Right cardiac atrium (tissue), 5 donors: Measurements from ENCODE around the gene ELK4. TPM values are rescaled to one million over a fixed set of nuclear protein-coding genes. Genes with fewer than 3 reads are reported as not detected.

ENCODE experiments used
- ATAC-seq, 2 donors: fragments of 200-7000 bp; cut with Tn5 transposase; one replicate each; pipeline versions ENCODE4 v1.8.0 to v1.9.1; 2020; ENCODE audit warnings: moderate library complexity in 2 of 2, mild to moderate bottlenecking in 1 of 2
- DNase-seq, 3 donors: peaks; one replicate each; pipeline ENCODE4 v3.0.0-alpha.2; 2020
- H3K27ac ChIP-seq: one replicate; pipeline ENCODE4 v1.5.1; 2013; ENCODE audit warnings: mild to moderate bottlenecking, low read length, control low read depth, moderate library complexity
- H3K27me3 ChIP-seq: one replicate; pipeline ENCODE4 v1.6.1; 2013; ENCODE audit not compliant: control insufficient read depth, insufficient read depth
- H3K4me1 ChIP-seq: one replicate; pipeline ENCODE4 v1.6.1; 2013; ENCODE audit warnings: low read length; ENCODE audit not compliant: control insufficient read depth, insufficient read depth
- H3K4me3 ChIP-seq: one replicate; pipeline ENCODE4 v1.5.1; 2013; ENCODE audit warnings: low read length, control low read depth
- H3K9me3 ChIP-seq: one replicate; pipeline ENCODE4 v1.6.1; 2013; ENCODE audit warnings: low read length; ENCODE audit not compliant: control insufficient read depth
- WGBS: extraction: QIAGEN DNeasy Blood & Tissue Kit; methylation state at CpG from one replicate; pipeline ENCODE4 v1.1.7; 2013; 5-methylcytosine and 5-hydroxymethylcytosine counted together
- intact Hi-C, 4 donors: fragments of 100-400 bp; cut with DNase I; formaldehyde crosslinking; loops; one replicate each; pipeline versions ENCODE4 v1.11.0 to v1.14.0; 2022 to 2023
- polyA plus RNA-seq: library from polyadenylated mRNA; stranded (reverse); fragments of 200-250 nt; gene quantifications from one replicate; pipeline ENCODE4 v1.2.3, GENCODE V29; 2013
- total RNA-seq, 4 donors: library from RNA; stranded (reverse); fragmentation: NEBNext Ultra II Directional; extraction: Animal tissue kit (Norgen Biotek cat#: 25700); gene quantifications; one replicate each; pipeline ENCODE4 v1.2.1, GENCODE V29; 2021
- donor health status: healthy with polysubstance abuse.
- donor health status: DM: no; HTN: yes; CAD: no.
- donor health status: DM: no; HTN: no; CAD: no.
- donor health status: DM: no; HTN: yes; CAD: no; lungs with severe emphysema.
- donor health status: DM: yes; HTN: yes; CAD: no.

The ELK4 gene
- total and polyA plus RNA-seq, 5 donors = 6.3 to 45.0 (median 42.3) TPM

DNA sequence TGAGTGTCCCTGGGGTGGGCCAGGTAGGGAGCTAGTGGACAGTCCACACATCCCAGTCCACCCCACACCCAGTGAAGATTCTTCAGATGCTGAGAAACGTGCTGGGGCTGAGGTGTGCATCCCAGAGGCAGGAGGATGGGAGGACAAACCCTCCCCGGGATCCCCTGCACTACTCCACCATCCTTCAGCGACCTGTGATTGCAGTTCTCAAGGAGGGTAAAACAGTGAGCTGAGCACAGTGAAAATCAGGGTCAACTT lies 51.0 kb downstream of the ELK4 start:
- WGBS = 87% methylated on average over 3 of the region's 3 CpGs
- no peak overlapping the region for H3K27ac ChIP-seq
- no peak overlapping the region for H3K4me3 ChIP-seq
- H3K9me3 ChIP-seq = no peaks in the 10 kb centered on the region
- H3K4me1 ChIP-seq = no peaks in the 10 kb centered on the region
- intact Hi-C loops = no loop called here
- H3K27me3 ChIP-seq = no peaks in the 10 kb centered on the region
- ATAC-seq (no peak), DNase-seq (no peak)

DNA sequence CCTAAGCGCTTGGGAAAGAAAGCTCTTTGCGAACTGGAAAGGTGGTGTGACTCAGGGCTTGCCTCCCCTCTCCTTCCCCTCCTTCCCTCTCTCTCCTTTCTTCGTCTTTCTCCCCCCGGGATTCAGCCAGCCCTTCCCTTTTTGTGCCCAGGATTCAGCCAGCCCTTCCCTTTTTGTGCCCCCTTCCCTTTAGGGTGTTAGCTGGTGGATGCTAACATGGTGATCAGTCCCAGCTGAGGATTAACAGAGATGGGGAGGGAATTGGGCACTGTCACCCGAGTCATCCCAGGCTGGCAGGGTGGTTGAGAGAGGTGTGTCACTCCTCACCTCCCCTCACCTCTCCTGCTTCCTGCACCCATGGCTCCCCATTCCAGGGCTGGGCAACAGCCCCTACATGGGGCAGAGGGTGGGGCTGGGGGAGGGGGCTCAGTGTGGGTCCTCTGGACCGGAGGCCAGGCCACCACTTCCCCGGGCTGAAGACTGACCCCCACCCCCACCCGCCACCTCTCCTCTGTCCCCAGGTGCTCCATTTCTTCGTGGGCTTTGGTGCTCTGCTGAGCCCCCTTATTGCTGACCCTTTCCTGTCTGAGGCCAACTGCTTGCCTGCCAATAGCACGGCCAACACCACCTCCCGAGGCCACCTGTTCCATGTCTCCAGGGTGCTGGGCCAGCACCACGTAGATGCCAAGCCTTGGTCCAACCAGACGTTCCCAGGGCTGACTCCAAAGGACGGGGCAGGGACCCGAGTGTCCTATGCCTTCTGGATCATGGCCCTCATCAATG lies 51.5 kb downstream of the ELK4 start:
- no peak overlapping the region for H3K4me3 ChIP-seq
- intact Hi-C loops = no loop called here
- no peaks in the 10 kb centered on the region for H3K27me3 ChIP-seq
- no peak for ATAC-seq
- H3K4me1 ChIP-seq = no peaks in the 10 kb centered on the region
- H3K27ac ChIP-seq = no peak overlapping the region
- no peaks in the 10 kb centered on the region for H3K9me3 ChIP-seq
- DNase-seq = no peak
- WGBS = 82% methylated on average over 15 of the region's 15 CpGs

DNA sequence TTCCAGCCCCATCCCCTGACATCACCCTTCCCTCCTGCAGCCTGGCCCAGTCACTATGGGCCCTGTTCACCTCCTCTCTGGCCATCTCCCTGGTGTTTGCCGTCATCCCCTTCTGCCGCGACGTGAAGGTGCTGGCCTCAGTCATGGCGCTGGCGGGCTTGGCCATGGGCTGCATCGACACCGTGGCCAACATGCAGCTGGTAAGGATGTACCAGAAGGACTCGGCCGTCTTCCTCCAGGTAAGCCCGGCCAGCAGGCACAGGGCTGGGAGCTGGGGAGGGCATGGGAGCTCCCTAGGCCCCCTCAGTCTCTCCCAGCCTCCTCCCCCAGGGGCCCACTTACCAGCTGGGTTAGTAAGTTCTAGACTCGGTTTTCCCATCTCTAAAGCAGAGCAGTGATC lies 52.1 kb downstream of the ELK4 start:
- no peaks in the 10 kb centered on the region for H3K4me1 ChIP-seq
- H3K27me3 ChIP-seq = no peaks in the 10 kb centered on the region
- ATAC-seq = no peak
- no peak overlapping the region for H3K4me3 ChIP-seq
- 90% methylated on average over 12 of the region's 12 CpGs for WGBS
- no peaks in the 10 kb centered on the region for H3K9me3 ChIP-seq
- no peak for DNase-seq
- intact Hi-C loops = no loop called here
- no peak overlapping the region for H3K27ac ChIP-seq

DNA sequence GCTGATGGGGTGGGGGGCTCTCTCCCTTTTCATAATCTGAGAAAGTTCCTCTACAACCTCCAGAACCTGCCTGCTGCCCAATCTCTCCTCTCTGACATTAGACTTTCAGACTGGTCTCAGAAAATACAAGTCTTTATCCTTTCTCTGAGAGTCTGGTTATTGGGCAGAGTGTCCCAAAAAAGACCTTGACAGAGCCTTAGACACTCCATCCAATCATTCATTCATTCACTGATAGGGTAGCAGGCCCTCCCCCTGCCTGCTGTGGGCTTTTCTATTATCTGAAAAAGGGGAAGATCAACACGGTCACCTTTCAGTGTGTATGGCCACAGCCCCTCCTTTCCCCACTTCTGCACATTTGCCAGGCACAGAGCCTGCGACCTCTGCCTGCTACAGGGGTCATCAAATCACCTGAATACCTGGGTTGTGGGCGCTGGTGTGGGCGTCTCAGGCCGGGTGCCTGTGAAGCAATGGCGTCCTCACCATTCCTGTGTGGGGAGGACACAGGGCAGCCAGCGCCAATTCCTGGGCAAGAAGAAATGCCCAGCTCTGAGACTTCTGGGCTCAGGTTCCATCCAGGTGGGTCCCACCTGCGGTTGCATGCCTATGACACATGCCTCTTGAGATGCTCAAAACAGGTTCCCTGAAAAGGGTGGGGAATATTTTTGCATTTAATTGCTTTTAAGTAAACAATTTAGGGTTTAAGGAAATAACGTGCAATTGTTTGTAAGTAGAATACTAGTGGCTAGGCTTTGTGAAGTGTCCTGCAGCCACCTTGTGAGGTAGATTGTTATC lies 52.8 kb downstream of the ELK4 start:
- no peak overlapping the region for H3K27ac ChIP-seq
- DNase-seq (no peak), ATAC-seq (no peak)
- H3K4me1 ChIP-seq = no peaks in the 10 kb centered on the region
- no peaks in the 10 kb centered on the region for H3K9me3 ChIP-seq
- H3K4me3 ChIP-seq = no peak overlapping the region
- intact Hi-C loops = no loop called here
- H3K27me3 ChIP-seq = no peaks in the 10 kb centered on the region
- 81% methylated on average over 9 of the region's 9 CpGs for WGBS

DNA sequence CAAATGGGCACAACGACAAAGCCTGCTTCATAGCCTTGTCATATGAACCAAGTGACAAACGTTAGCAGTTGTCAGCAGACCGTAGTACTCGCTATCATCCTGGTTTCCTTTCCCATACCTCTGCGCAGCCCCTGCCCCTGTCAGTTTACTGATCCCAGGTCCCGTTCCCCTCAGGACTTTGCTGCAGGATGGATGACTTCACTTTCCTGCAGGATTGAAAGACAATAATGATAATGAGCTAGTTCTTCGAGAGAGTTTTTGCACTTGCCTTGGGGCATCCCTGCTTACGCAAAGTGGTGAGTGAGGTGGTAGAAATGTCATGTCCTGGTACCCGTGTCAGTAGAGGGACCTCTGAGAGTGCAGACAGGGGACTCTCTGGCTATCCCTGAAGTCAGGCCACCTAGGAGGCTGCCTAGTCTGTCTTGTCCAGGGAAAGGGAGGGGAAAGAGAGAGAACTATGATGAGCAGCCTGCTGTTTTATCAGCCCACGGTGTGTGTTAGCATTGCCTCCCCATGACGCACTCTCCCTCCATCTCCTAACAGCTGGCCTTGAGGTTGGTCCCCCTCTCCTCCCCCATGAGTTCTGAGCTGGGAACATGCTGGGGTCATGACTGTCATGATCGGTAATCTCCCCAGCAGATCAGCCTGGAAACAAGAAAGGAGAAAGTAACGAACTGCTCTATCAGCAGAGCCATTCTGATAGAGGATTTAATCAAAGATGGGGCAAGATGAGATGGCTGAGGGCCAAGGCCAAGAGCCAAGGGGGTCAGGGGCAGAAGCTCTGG lies 53.7 kb downstream of the ELK4 start:
- no peak for ATAC-seq

DNA sequence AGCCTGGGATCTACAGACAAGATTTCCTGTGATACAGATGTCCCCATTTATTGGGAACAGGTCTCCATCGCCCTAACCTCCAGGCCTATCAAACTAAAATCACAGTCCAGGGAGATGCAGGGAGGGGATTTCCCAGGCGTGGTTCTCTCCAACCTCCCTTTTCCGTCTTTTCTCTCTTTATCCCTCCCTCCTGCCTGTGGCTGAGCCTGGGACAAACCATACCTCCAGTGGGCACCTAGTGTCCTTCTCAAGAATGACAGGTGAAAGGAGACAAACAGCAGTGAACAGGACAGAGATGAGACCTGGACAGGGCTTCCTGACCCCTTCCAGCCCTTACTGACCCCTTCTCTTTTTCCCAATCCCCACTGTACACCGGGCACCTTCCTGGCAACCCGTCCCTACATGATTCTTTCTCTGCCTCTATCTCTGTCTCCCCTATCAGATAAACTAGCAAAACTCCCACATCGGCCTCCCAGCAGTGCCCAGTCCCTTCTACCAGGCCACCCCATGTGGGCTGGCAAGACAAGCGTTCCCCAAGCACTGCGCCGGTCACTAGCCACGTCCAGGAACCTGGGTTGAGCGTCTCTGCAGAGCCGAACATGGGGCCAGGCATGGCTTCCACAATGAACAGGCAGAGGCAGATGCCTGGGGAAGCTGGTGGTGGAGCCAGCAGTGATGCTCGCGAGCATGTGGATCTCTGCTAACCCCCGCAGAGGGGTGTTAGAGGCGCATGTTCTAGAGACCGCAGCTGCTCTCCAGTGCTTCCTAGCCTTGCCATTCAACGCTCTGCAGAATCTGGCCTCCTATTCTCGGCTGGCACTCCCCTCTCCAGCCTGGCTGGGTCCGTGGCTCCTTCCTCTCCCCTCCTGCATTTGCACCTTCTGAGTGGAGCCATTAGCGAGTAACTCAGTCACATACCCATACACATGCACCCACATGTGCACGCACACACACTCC lies 54.7 kb downstream of the ELK4 start:
- Histone ChIP-seq H3K27ac (no peak overlapping the region), H3K9me3 (no peaks in the 10 kb centered on the region), H3K27me3 (no peaks in the 10 kb centered on the region), H3K4me3 (no peak overlapping the region), H3K4me1 (no peaks in the 10 kb centered on the region)
- ATAC-seq (no peak), DNase-seq (no peak)
- intact Hi-C loops = no loop called here
- 79% methylated on average over 22 of the region's 22 CpGs for WGBS

More for the DNA sequence above, 53.7 kb downstream of the ELK4 start:
- H3K27ac ChIP-seq = no peak overlapping the region
- no peak overlapping the region for H3K4me3 ChIP-seq
- 51% methylated on average over 13 of the region's 13 CpGs for WGBS
- H3K27me3 ChIP-seq = no peaks in the 10 kb centered on the region
- H3K4me1 ChIP-seq = no peaks in the 10 kb centered on the region
- DNase-seq = no peak
- intact Hi-C loops = no loop called here
- no peaks in the 10 kb centered on the region for H3K9me3 ChIP-seq

DNA sequence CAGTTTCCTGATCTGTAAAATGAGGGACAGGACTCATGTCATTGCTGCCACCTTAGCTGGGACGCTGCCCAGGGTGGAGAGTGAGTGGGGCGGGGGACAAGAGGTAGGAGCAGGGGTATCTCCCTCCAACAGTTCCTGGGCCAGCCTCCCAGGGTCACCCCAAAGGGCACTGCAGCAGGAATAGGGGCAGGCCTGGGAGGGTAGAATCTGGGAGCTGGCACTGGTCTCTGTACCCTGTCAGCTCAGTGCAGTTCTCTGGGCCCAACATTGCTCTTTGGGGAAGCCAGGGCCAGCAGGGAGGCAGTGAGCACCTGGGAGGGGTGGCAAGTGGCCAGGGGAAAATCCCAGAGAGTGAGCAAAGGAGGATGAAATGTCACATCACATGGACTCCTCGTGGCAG lies 55.8 kb downstream of the ELK4 start:
- intact Hi-C loops = no loop called here
- no peaks in the 10 kb centered on the region for H3K9me3 ChIP-seq
- no peaks in the 10 kb centered on the region for H3K27me3 ChIP-seq
- ATAC-seq (no peak), DNase-seq (no peak)
- H3K4me1 ChIP-seq = no peaks in the 10 kb centered on the region
- 79% methylated on average over 3 of the region's 3 CpGs for WGBS
- H3K4me3 ChIP-seq = no peak overlapping the region
- H3K27ac ChIP-seq = no peak overlapping the region

DNA sequence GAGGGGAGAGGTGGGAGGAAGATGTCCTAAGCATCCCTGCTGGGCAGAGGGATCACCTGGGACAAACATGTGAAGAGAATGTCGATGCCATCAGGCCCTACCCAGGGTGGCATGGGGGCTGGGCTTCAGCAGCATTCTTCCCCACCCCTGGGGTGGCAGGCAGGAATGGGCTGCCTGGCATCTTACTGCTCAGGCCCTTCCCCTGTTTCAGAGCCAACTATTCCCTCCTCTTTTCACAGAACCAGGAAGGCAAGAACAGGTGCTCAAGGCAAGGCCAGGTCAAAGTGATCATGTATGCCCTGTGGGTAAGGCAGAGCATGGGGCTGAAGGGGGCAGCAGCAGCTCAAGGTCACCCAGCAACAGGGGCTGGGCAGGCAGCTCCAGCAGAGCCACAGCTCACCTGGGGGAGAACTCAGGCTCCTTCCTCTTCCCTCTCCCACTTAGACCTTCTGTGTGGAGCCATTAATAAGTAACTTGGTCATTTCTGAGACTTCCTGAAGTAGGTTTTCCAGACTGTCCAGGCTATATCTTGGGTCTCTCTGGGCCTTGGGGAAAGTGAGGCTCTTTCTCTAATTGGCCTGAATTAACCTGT lies 56.4 kb downstream of the ELK4 start:
- ATAC-seq = no peak
- no peaks in the 10 kb centered on the region for H3K27me3 ChIP-seq
- H3K4me3 ChIP-seq = no peak overlapping the region
- H3K9me3 ChIP-seq = no peaks in the 10 kb centered on the region
- intact Hi-C loops = no loop called here
- WGBS = 69% methylated on average over 1 of the region's 1 CpG
- H3K27ac ChIP-seq = no peak overlapping the region
- no peaks in the 10 kb centered on the region for H3K4me1 ChIP-seq
- DNase-seq = no peak

DNA sequence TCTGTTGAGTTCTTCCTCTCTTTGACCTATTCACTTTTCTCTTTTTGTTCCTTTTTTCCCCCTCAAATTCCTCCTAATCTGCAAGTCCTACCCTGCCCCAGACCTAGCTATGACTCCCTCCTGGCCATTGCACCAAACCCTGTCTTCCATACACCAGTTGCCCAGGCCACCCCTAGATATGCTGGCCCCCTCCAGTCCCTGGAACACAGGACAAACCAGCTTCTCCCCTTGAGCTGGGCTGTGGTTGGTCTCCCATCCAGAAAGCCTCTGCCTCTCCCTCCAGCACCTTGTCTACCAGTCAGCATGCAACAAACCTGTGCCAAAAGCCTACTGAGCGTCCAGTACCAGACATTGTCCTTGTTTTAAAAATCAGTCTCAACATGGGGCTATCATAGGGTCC lies 59.4 kb downstream of the ELK4 start:
- no peaks in the 10 kb centered on the region for H3K9me3 ChIP-seq
- H3K27me3 ChIP-seq = no peaks in the 10 kb centered on the region
- WGBS = 87% methylated on average over 1 of the region's 1 CpG

DNA sequence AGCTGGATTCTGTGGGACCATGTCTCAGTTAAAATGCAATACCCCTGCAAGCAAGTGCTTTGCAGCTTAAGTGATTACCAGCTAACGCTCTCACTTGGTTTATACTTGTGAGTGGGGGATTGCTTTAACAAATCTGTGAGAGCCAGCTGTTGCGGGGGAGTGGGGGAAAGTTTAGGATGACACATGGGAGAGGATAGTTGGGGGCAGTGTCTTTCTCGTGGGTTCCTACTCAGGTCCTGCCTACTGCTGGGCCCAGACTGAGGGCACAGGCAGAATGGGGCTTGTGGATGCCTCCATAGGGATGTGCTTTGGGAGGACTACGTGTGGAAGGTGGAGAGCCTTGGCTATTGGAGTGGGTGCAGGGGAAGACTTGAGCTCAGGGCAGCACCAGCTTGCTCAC lies 60.1 kb downstream of the ELK4 start:
- no peak for DNase-seq
- ATAC-seq = no peak
- H3K27me3 ChIP-seq = no peaks in the 10 kb centered on the region
- H3K4me1 ChIP-seq = no peaks in the 10 kb centered on the region
- WGBS = 73% methylated on average over 4 of the region's 4 CpGs
- intact Hi-C loops = no loop called here
- no peak overlapping the region for H3K4me3 ChIP-seq
- no peaks in the 10 kb centered on the region for H3K9me3 ChIP-seq
- H3K27ac ChIP-seq = no peak overlapping the region

More for the DNA sequence above, 59.4 kb downstream of the ELK4 start:
- Histone ChIP-seq H3K4me1 (no peaks in the 10 kb centered on the region), H3K27ac (no peak overlapping the region), H3K4me3 (no peak overlapping the region)
- ATAC-seq (no peak), DNase-seq (no peak)
- intact Hi-C loops = no loop called here
